WTC11 (cell line): ENCODE results near the gene HPX. TPM values are rescaled to one million over a fixed set of nuclear protein-coding genes. Genes with fewer than 3 reads are reported as not detected.

ENCODE experiments used
- ATAC-seq: fragments of 200-7000 bp; cut with Tn5 transposase; 2 replicates; pipeline ENCODE4 v1.10.0; 2021; ENCODE audit warnings: mild to moderate bottlenecking, moderate library complexity
- CTCF ChIA-PET: fragments of 300-600 bp; sonication (Branson Sonifier 250); formaldehyde crosslinking; loops from one replicate; lab custom pipeline; 2021; ENCODE audit warnings: antibody characterized with exemption; lab: Charles Lee
- POLR2A ChIA-PET: fragments of 350-600 bp; sonication (Branson Sonifier 250); formaldehyde crosslinking; loops from one replicate; lab custom pipeline; 2021; ENCODE audit warnings: antibody characterized with exemption; lab: Charles Lee
- DNase-seq: peaks from one replicate; pipeline ENCODE4 v3.0.0; 2021; ENCODE audit warnings: low spot score
- H3K27ac Mint-ChIP-seq: 2 replicates; pipeline ENCODE4 v1.8.0; 2021; ENCODE audit warnings: mixed read lengths
- H3K27me3 Mint-ChIP-seq: 2 replicates; pipeline ENCODE4 v1.8.0; 2021; ENCODE audit warnings: low read depth, mild to moderate bottlenecking, moderate library complexity, mixed read lengths
- H3K36me3 Mint-ChIP-seq: 2 replicates; pipeline ENCODE4 v1.8.0; 2021; ENCODE audit warnings: mixed read lengths
- H3K4me1 Mint-ChIP-seq: 2 replicates; pipeline ENCODE4 v1.8.0; 2022; ENCODE audit warnings: mixed read lengths
- H3K4me3 Mint-ChIP-seq: 2 replicates; pipeline ENCODE4 v1.8.0; 2021; ENCODE audit warnings: mild to moderate bottlenecking, moderate library complexity, mixed read lengths
- H3K9me3 Mint-ChIP-seq: 2 replicates; pipeline ENCODE4 v1.8.0; 2021; ENCODE audit warnings: mixed read lengths
- CDX4 ChIP-seq: fragments of 250-450 bp; sonication (Bioruptor Pico); IDR thresholded peaks from 2 replicates; pipeline ENCODE4 v1.9.0; 2021; ENCODE audit warnings: moderate library complexity, mild to moderate bottlenecking, inconsistent platforms, borderline replicate concordance
- CREM ChIP-seq: sonication (generic); formaldehyde crosslinking; IDR thresholded peaks from 2 replicates; pipeline ENCODE4 v1.8.1; 2022; ENCODE audit warnings: mild to moderate bottlenecking, missing genetic modification reagents, moderate library complexity
- E2F4 ChIP-seq: sonication (generic); formaldehyde crosslinking; IDR thresholded peaks from 2 replicates; pipeline ENCODE4 v1.8.1; 2022; ENCODE audit warnings: low read depth, mild to moderate bottlenecking, moderate library complexity, missing genetic modification reagents, borderline replicate concordance
- EMX1 ChIP-seq: fragments of 250-450 bp; sonication (Bioruptor Pico); IDR thresholded peaks from 2 replicates; pipeline ENCODE4 v1.8.0; 2021; ENCODE audit warnings: mild to moderate bottlenecking
- FOXJ3 ChIP-seq: sonication (generic); formaldehyde crosslinking; IDR thresholded peaks from 2 replicates; pipeline ENCODE4 v1.9.0; 2021; ENCODE audit warnings: missing genetic modification reagents, mild to moderate bottlenecking, borderline replicate concordance
- IRF1 ChIP-seq: sonication (generic); formaldehyde crosslinking; IDR thresholded peaks from 2 replicates; pipeline ENCODE4 v1.8.0; 2023; ENCODE audit warnings: missing genetic modification reagents
- IRF2 ChIP-seq: sonication (generic); formaldehyde crosslinking; IDR thresholded peaks from 2 replicates; pipeline ENCODE4 v1.8.0; 2022; ENCODE audit warnings: low read depth, missing genetic modification reagents, borderline replicate concordance
- MLX ChIP-seq: sonication (generic); formaldehyde crosslinking; IDR thresholded peaks from 2 replicates; pipeline ENCODE4 v1.8.1; 2023; ENCODE audit warnings: mild to moderate bottlenecking, missing genetic modification reagents, moderate library complexity
- NFATC4 ChIP-seq: fragments of 250-450 bp; sonication (Bioruptor Pico); IDR thresholded peaks from 2 replicates; pipeline ENCODE4 v1.9.0; 2021; ENCODE audit warnings: mild to moderate bottlenecking
- NFE2L1 ChIP-seq: sonication (generic); formaldehyde crosslinking; IDR thresholded peaks from 2 replicates; pipeline ENCODE4 v1.8.1; 2023; ENCODE audit warnings: missing genetic modification reagents
- NR1H2 ChIP-seq: sonication (generic); formaldehyde crosslinking; IDR thresholded peaks from 2 replicates; pipeline ENCODE4 v1.9.0; 2021; ENCODE audit warnings: mild to moderate bottlenecking, moderate library complexity, missing genetic modification reagents
- NR3C1 ChIP-seq: sonication (generic); formaldehyde crosslinking; conservative IDR thresholded peaks from 2 replicates; pipeline ENCODE4 v1.8.1; 2023; ENCODE audit warnings: low read depth, mild to moderate bottlenecking, missing genetic modification reagents
- USF2 ChIP-seq: sonication (generic); formaldehyde crosslinking; IDR thresholded peaks from 2 replicates; pipeline ENCODE4 v1.8.1; 2023; ENCODE audit warnings: mild to moderate bottlenecking, missing genetic modification reagents, moderate library complexity
- ZBTB21 ChIP-seq: sonication (generic); formaldehyde crosslinking; IDR thresholded peaks from 2 replicates; pipeline ENCODE4 v1.8.1; 2023; ENCODE audit warnings: mild to moderate bottlenecking, missing genetic modification reagents, borderline replicate concordance
- ZMAT4 ChIP-seq: fragments of 250-450 bp; sonication (Bioruptor Pico); IDR thresholded peaks from 2 replicates; pipeline ENCODE4 v1.9.0; 2021; ENCODE audit warnings: mild to moderate bottlenecking
- ZNF121 ChIP-seq: sonication (generic); formaldehyde crosslinking; IDR thresholded peaks from 2 replicates; pipeline ENCODE4 v1.8.0; 2023; ENCODE audit warnings: missing genetic modification reagents
- ZNF281 ChIP-seq: sonication (generic); formaldehyde crosslinking; IDR thresholded peaks from 2 replicates; pipeline ENCODE4 v1.8.0; 2023; ENCODE audit warnings: mild to moderate bottlenecking, missing genetic modification reagents
- ZNF317 ChIP-seq: sonication (generic); formaldehyde crosslinking; IDR thresholded peaks from 2 replicates; pipeline ENCODE4 v1.8.1; 2023; ENCODE audit warnings: low read depth, mild to moderate bottlenecking, moderate library complexity, missing genetic modification reagents, borderline replicate concordance
- ZNF532 ChIP-seq: fragments of 250-450 bp; sonication (Bioruptor Pico); IDR thresholded peaks from 2 replicates; pipeline ENCODE4 v1.9.0; 2021; ENCODE audit warnings: mild to moderate bottlenecking, borderline replicate concordance
- total RNA-seq: library from RNA; stranded (reverse); gene quantifications from 3 replicates; pipeline ENCODE4 v1.2.3, GENCODE V29; 2021

Gene HPX
- total RNA-seq, 1 experiment from 2014 or later, result 1.7 TPM

GRCh38 chr11:6475936-6476335, 35.1 kb upstream of the HPX start (continued):
- TF ChIP-seq IRF1 (CRISPR knock-in tag) (no peak), ZBTB21 (CRISPR knock-in tag) (no peak), USF2 (CRISPR knock-in tag) (no peak), NR3C1 (CRISPR knock-in tag) (no peak), ZNF281 (no peak), NFATC4 (CRISPR knock-in tag) (no peak), ZNF121 (CRISPR knock-in tag) (no peak), CREM (CRISPR knock-in tag) (no peak), NR1H2 (CRISPR knock-in tag) (no peak), E2F4 (CRISPR knock-in tag) (no peak)
- TF ChIP-seq, all 79 proteins: peak for 0

GRCh38 chr11:6474806-6475500, 34.2 kb upstream of the HPX start:
- POLR2A ChIA-PET, result no interaction called here
- 0 out of 2 replicates have a peak, but pooled peaks have one; percentile 11 for TF ChIP-seq ZMAT4
- no peak for TF ChIP-seq E2F4 (CRISPR knock-in tag)
- TF ChIP-seq EMX1 (CRISPR knock-in tag), result no peak
- TF ChIP-seq IRF2, result no peak
- no peak for DNase-seq
- CTCF ChIA-PET, result interaction anchor here (0.5 to 5.4 kb wide), 18 partner anchors 15 to 208 kb away, joined by 3 to 68 read pairs (median 5); partner anchors contain the start of genes APBB1, MRPL17 and SMPD1
- ATAC-seq, result no peak
- Mint-ChIP-seq H3K36me3 (peaks cover 26% of the 10 kb centered on the region), H3K9me3 (no peaks in the 10 kb centered on the region), H3K27ac (peak overlapping the region; percentile 71), H3K4me1 (peaks cover 31% of the 10 kb centered on the region), H3K4me3 (peak overlapping the region; percentile 78), H3K27me3 (peaks cover 12% of the 10 kb centered on the region)

- no peaks in the 10 kb centered on the region for H3K9me3 Mint-ChIP-seq
- no peak for ATAC-seq
- peak overlapping the region; percentile 78 for H3K4me3 Mint-ChIP-seq
- TF ChIP-seq ZNF532 (CRISPR knock-in tag) (no peak), MLX (CRISPR knock-in tag) (no peak), NFE2L1 (CRISPR knock-in tag) (no peak), CDX4 (no peak), FOXJ3 (CRISPR knock-in tag) (no peak), ZNF317 (CRISPR knock-in tag) (no peak)
Measured at GRCh38 chr11:6474413-6474792, 33.6 kb upstream of the HPX start.

More at GRCh38 chr11:6474413-6474792, 33.6 kb upstream of the HPX start:
- ChIA-PET POLR2A (interaction anchor here (1.1 kb wide), 2 partner anchors 137 to 930 kb away, joined by 3 to 4 read pairs; partner anchors contain the start of gene TAF10), CTCF (interaction anchor here (0.5 to 5.4 kb wide), 12 partner anchors 23 to 209 kb away, joined by 3 to 68 read pairs (median 6); partner anchors contain the start of genes APBB1, DNHD1 and MRPL17)
- Mint-ChIP-seq H3K36me3 (peaks cover 24% of the 10 kb centered on the region), H3K27me3 (peaks cover 12% of the 10 kb centered on the region), H3K27ac (peak overlapping the region; percentile 93), H3K4me1 (peaks cover 28% of the 10 kb centered on the region)
- DNase-seq, result no peak
